Measurements from ENCODE around the gene TLE4. TPM values are rescaled to one million over a fixed set of nuclear protein-coding genes. Genes with fewer than 3 reads are reported as not detected.
"Not testable (repeated sequence)": the region's sequence is repeated elsewhere in the genome, so short reads cannot be mapped to it uniquely, and the experiment has no call there.

Gene TLE4
- total RNA-seq, 2 experiments from 2014 or later: 11.8 to 15.5 TPM

DNA sequence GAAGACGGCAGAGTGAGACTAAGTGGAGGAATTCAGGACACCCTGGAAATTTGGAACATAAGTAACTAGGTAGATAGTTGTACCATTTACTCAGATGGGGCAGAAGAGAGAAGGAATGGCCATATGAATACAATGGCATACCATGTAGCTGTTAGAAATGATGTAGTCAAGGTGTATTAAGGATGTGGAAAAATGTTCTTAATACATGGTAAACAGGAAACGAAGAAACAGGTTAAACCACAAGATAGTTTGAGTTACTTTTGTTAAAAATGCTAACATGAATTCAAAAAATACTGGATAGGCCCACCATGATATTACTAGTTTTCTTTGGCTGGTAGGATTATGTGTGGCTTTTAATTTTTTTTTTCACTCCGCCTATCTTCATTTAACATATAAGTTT lies 68.3 kb downstream of the TLE4 start:
- H3K27me3 Mint-ChIP-seq; POLR2A ChIA-PET; DNase-seq; intact Hi-C loops (cut with DNase I, micrococcal nuclease); H3K4me3 Mint-ChIP-seq; ATAC-seq: not testable (repeated sequence)
- Mint-ChIP-seq H3K9me3 (ENCODE audit: low read depth) (peaks cover 21% of the 10 kb centered on the region), H3K4me1 (peaks cover 44% of the 10 kb centered on the region), H3K36me3 (ENCODE audit: low read depth) (peaks cover 45% of the 10 kb centered on the region), H3K27ac (peak overlapping the region; percentile 17)
- CTCF ChIA-PET: interaction anchor here (0.7 to 1.6 kb wide), 2 partner anchors 13 to 73 kb away, joined by 4 to 7 read pairs; no protein-coding TSS in a partner anchor

DNA sequence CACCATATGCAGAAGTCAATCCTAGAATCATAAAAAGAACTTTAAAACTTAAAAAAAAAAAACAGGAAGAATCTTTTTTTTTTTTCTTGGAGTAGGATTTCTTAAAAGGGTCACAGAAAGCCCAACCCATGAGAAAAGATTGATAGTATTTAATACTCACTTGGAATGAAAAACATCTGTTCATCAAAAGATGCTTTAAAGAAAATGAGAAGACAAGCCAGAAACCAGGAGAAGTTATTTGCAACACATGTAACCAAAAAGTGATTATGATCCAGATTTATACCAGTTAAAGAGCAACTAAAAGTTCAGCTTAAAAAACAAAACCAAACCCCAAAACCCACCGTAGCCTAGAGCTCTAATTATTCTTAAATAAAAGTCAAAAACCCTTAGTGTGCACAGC lies 69.3 kb downstream of the TLE4 start:
- Mint-ChIP-seq H3K9me3 (ENCODE audit: low read depth) (peaks cover 21% of the 10 kb centered on the region), H3K4me1 (peaks cover 38% of the 10 kb centered on the region), H3K27ac (no peak overlapping the region), H3K36me3 (ENCODE audit: low read depth) (peaks cover 46% of the 10 kb centered on the region), H3K27me3 (no peaks in the 10 kb centered on the region), H3K4me3 (no peak overlapping the region)
- intact Hi-C loops (cut with DNase I, micrococcal nuclease): no loop called here
- ChIA-PET CTCF (interaction anchor here (0.6 to 1.6 kb wide), 3 partner anchors 24 to 561 kb away, joined by 3 to 7 read pairs (median 4); no protein-coding TSS in a partner anchor), POLR2A (no interaction called here)
- DNase-seq (no peak), ATAC-seq (no peak)

DNA sequence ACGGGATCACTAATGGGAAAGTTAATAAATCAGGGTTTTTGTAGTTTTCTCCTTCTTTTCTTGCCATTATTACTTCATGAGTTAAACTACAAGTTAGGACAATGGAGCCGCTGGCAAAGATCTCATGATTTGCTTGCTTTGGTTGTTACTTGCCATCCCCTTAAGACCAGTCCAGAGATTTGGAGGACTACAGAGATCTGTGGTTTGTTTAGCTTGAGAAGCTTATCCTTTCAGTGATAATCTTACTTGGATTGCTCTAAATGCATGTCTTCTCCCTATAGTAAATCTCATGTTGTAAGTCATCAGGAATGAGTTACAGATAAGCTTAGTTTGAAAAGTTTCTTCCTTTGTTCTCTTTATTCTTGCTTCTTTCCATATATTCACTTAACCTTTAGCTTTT lies 70.9 kb downstream of the TLE4 start:
- Mint-ChIP-seq H3K4me3 (no peak overlapping the region), H3K4me1 (peaks cover 27% of the 10 kb centered on the region), H3K27ac (no peak overlapping the region), H3K36me3 (ENCODE audit: low read depth) (peaks cover 36% of the 10 kb centered on the region), H3K27me3 (no peaks in the 10 kb centered on the region), H3K9me3 (ENCODE audit: low read depth) (peaks cover 21% of the 10 kb centered on the region)
- DNase-seq (no peak), ATAC-seq (no peak)
- POLR2A ChIA-PET: interaction anchor here (0.6 kb wide), 1 partner anchor 99 kb away, joined by 4 read pairs; no protein-coding TSS in a partner anchor
- intact Hi-C loops (cut with DNase I, micrococcal nuclease): no loop called here
- CTCF ChIA-PET: interaction anchor here (0.7 to 1.0 kb wide), 2 partner anchors 10 to 19 kb away, joined by 3 read pairs; no protein-coding TSS in a partner anchor

DNA sequence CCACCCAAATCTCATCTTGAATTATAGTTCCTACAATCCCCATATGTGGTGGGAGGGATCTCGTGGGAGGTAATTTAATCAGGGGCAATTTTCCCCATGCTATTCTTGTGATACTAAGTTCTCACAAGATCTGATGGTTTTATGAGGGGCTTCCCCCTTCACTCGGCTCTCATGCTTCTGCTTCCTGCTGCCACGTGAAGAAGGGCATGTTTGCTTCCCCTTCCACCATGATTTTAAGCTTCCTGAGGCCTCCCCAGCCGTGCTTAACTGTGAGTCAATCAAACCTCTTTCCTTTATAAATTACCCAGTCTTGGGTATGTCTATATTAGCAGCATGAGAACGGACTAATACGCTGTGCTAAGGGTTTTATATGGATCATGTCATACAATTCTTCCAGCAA lies 72.3 kb downstream of the TLE4 start:
- intact Hi-C loops (cut with DNase I, micrococcal nuclease): no loop called here
- H3K9me3 Mint-ChIP-seq (ENCODE audit: low read depth): peaks cover 16% of the 10 kb centered on the region
- H3K36me3 Mint-ChIP-seq (ENCODE audit: low read depth): peaks cover 28% of the 10 kb centered on the region
- ATAC-seq: no peak
- no peak for DNase-seq
- H3K27me3 Mint-ChIP-seq: no peaks in the 10 kb centered on the region
- no peak overlapping the region for H3K27ac Mint-ChIP-seq
- H3K4me1 Mint-ChIP-seq: peaks cover 18% of the 10 kb centered on the region
- ChIA-PET CTCF (no interaction called here), POLR2A (no interaction called here)
- H3K4me3 Mint-ChIP-seq: no peak overlapping the region

DNA sequence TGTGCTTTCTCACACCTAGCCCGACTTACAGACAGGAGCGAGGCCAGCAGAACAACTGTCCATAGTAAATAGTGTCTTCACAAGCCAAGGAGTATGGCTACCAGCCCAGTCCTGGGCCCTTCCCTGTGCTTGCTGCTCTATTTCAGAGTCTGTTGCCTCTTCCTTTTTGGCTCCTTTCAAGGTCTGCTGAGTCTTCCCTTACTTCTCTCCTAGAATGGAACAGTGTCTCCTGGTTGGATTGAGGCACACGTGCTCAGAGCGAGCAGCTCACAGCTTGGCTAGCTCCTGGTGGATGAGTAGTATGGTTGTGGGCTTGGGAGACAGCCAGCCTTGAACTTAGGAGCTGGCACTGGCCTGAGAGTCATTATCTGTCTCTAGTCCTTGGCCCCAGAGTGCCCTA lies 72.8 kb downstream of the TLE4 start:
- POLR2A ChIA-PET: no interaction called here
- DNase-seq: no peak
- no peak overlapping the region for H3K27ac Mint-ChIP-seq
- no peaks in the 10 kb centered on the region for H3K27me3 Mint-ChIP-seq
- peaks cover 15% of the 10 kb centered on the region for H3K4me1 Mint-ChIP-seq
- peaks cover 16% of the 10 kb centered on the region for H3K9me3 Mint-ChIP-seq (ENCODE audit: low read depth)
- H3K4me3 Mint-ChIP-seq: no peak overlapping the region
- ATAC-seq: no peak
- peaks cover 28% of the 10 kb centered on the region for H3K36me3 Mint-ChIP-seq (ENCODE audit: low read depth)
- CTCF ChIA-PET: no interaction called here
- intact Hi-C loops (cut with DNase I, micrococcal nuclease): no loop called here

DNA sequence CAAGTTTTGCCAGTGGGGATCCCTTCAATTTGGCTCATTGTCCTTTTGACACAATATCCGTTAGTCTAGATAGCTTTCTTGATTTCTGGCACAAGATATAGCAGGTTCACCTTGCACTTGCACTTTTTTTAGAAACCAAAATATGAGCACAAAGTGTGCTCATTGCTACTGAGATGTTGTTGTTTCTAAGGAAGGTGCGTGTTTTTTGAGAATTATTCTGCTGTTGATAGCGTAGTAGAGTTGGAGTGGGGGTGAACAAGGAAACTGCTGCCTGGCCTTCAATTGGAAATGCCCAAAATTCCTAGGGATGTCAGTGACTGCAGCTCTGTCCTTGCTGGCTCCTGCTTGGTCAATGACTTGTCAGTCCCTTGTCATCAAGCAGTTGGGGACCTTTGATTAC lies 73.3 kb downstream of the TLE4 start:
- no peak for ATAC-seq
- no peak for DNase-seq
- H3K27me3 Mint-ChIP-seq: no peaks in the 10 kb centered on the region
- CTCF ChIA-PET: no interaction called here
- POLR2A ChIA-PET: no interaction called here
- H3K27ac Mint-ChIP-seq: no peak overlapping the region
- peaks cover 10% of the 10 kb centered on the region for H3K4me1 Mint-ChIP-seq
- peaks cover 16% of the 10 kb centered on the region for H3K9me3 Mint-ChIP-seq (ENCODE audit: low read depth)
- no peak overlapping the region for H3K4me3 Mint-ChIP-seq
- intact Hi-C loops (cut with DNase I, micrococcal nuclease): no loop called here
- H3K36me3 Mint-ChIP-seq (ENCODE audit: low read depth): peaks cover 28% of the 10 kb centered on the region

DNA sequence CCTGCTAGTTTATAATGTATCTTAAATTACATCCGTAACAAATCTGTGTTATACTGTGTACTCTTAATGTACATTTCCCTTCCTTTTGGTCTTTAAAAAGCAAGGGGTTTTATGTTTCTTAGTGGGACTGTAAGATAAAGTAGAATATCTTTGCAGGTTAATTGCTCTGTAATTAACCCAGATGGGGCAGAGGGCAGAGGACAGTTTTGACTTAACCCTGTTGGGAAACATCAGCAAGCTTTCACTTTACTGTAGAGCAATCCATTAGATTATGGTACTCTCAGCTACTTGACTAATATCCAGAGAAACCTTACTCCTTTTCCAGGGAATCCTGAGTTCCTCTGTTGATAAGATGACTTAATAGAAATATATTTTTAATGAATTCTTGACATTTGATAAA lies 74.3 kb downstream of the TLE4 start:
- CTCF ChIA-PET: interaction anchor here (1.1 kb wide), 1 partner anchor 10 kb away, joined by 3 read pairs; no protein-coding TSS in a partner anchor
- H3K36me3 Mint-ChIP-seq (ENCODE audit: low read depth): peaks cover 28% of the 10 kb centered on the region
- DNase-seq (no peak), ATAC-seq (no peak)
- intact Hi-C loops (cut with DNase I, micrococcal nuclease): no loop called here
- POLR2A ChIA-PET: no interaction called here
- H3K4me3 Mint-ChIP-seq: no peak overlapping the region
- no peak overlapping the region for H3K27ac Mint-ChIP-seq
- peaks cover 7% of the 10 kb centered on the region for H3K4me1 Mint-ChIP-seq
- H3K27me3 Mint-ChIP-seq: no peaks in the 10 kb centered on the region
- peaks cover 16% of the 10 kb centered on the region for H3K9me3 Mint-ChIP-seq (ENCODE audit: low read depth)

DNA sequence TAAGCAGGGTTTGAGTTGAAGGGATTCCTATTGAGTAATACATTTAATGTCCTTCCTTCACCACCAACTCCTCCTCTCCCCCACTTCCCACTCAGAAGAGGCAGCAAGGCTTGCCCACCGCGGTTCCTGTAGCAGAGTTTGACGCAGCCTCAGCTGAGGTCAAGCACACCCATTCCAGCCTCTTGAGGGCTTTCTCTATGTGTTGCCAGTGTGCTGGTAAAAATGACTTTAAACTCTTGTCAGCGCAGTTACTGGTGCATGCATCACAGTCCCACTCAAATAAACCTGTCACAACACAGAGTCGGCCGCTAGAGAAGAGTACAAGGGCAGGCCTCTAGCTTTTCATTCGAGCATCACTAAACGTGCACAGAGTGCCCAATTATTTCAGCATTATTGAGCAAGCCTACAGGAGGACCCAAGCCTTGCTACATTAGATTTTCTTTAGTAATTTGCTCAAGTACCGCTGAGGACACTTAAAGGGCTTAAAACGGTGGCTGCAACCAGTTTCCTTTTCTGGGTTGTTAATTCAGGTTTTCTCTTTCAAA lies 79.6 kb downstream of the TLE4 start:
- ChIA-PET POLR2A (no interaction called here), CTCF (no interaction called here)
- no peak overlapping the region for H3K27ac Mint-ChIP-seq
- intact Hi-C loops (cut with DNase I, micrococcal nuclease): no loop called here
- no peak for ATAC-seq
- no peaks in the 10 kb centered on the region for H3K27me3 Mint-ChIP-seq
- no peak for DNase-seq
- H3K36me3 Mint-ChIP-seq (ENCODE audit: low read depth): peaks cover 9% of the 10 kb centered on the region
- no peaks in the 10 kb centered on the region for H3K9me3 Mint-ChIP-seq (ENCODE audit: low read depth)
- peaks cover 2% of the 10 kb centered on the region for H3K4me1 Mint-ChIP-seq
- H3K4me3 Mint-ChIP-seq: no peak overlapping the region

DNA sequence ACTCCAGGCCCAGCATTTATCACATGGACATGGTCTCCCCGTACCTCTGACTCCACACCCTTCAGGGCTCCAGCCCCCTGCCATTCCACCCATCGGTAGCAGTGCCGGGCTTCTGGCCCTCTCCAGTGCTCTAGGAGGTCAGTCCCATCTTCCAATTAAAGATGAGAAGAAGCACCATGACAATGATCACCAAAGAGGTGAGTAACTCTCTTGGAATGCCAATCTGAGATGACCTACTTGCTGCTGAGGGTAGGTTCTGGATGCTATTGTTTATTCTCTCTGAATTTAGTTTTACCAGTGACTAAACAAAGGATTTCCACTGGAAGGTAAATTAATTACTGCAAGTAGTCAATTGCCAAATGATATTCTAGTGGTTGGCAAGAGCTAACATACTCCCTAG lies 80.8 kb downstream of the TLE4 start:
- no peaks in the 10 kb centered on the region for H3K27me3 Mint-ChIP-seq

DNA sequence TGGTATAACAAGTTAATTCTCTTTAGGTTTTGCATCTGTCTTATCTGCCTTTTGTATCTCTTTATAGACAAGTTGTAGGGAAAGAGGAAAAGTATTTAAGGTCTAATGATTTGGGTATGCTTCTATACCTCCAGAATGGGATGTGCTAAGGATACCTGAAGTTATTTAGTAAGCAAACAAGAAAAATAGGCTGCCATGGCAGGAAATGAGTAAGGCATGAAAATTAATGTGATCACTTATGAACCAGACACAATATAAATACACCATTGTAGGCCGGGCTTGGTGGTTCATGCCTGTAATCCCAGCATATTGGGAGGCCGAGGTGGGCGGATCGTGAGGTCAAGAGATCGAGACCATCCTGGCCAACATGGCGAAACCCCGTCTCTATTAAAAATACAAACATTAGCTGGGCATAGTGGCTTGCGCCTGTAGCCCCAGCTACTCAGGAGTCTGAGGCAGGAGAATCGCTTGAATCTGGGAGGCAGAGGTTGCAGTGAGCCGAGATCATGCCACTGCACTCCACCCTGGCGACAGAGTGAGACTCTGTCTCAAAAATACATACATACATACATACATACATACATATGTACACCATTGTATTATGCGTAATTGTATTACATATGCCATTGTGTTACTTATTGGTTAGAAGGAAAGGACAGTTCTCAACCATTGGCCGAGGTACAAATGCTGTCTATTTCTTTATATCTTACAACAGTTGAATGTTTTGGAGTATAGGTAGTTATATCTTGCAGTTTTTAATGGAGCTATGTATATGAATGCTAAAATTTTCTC lies 83.0 kb downstream of the TLE4 start:
- POLR2A ChIA-PET; CTCF ChIA-PET; H3K4me3 Mint-ChIP-seq; ATAC-seq; H3K9me3 Mint-ChIP-seq (ENCODE audit: low read depth); H3K27ac Mint-ChIP-seq; intact Hi-C loops (cut with DNase I, micrococcal nuclease); H3K27me3 Mint-ChIP-seq; DNase-seq: not testable (repeated sequence)
- Mint-ChIP-seq H3K36me3 (ENCODE audit: low read depth) (peaks cover 17% of the 10 kb centered on the region), H3K4me1 (peaks cover 12% of the 10 kb centered on the region)

More for the DNA sequence above, 80.8 kb downstream of the TLE4 start:
- CTCF ChIA-PET: no interaction called here
- H3K36me3 Mint-ChIP-seq (ENCODE audit: low read depth): peaks cover 12% of the 10 kb centered on the region
- ATAC-seq (no peak), DNase-seq (no peak)
- H3K9me3 Mint-ChIP-seq (ENCODE audit: low read depth): no peaks in the 10 kb centered on the region
- no peak overlapping the region for H3K27ac Mint-ChIP-seq
- no peak overlapping the region for H3K4me3 Mint-ChIP-seq
- POLR2A ChIA-PET: no interaction called here
- peaks cover 2% of the 10 kb centered on the region for H3K4me1 Mint-ChIP-seq
- intact Hi-C loops (cut with DNase I, micrococcal nuclease): no loop called here

DNA sequence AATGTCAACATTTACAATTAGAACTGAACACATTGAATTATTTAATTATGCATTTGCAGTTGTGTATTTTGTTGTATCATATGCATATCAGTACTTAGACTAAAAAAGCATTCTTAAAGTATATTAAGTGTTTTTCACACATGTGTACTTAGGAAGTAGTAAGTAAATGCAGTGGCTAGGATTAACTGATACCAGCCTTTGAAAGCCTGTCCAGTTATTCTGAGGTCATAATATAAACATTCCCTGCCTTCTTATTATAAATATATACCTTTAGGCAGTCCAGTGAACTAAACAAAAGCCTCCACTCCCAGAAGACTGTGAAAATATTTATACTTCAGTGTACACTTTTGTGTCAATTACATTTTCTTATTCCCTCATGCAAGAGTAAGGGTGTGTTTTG lies 83.8 kb downstream of the TLE4 start:
- no peak overlapping the region for H3K27ac Mint-ChIP-seq
- ChIA-PET CTCF (no interaction called here), POLR2A (no interaction called here)
- H3K4me1 Mint-ChIP-seq: peaks cover 10% of the 10 kb centered on the region
- no peaks in the 10 kb centered on the region for H3K27me3 Mint-ChIP-seq
- intact Hi-C loops (cut with DNase I, micrococcal nuclease): no loop called here
- no peak overlapping the region for H3K4me3 Mint-ChIP-seq
- ATAC-seq (no peak), DNase-seq (no peak)
- H3K9me3 Mint-ChIP-seq (ENCODE audit: low read depth): no peaks in the 10 kb centered on the region
- peaks cover 17% of the 10 kb centered on the region for H3K36me3 Mint-ChIP-seq (ENCODE audit: low read depth)

DNA sequence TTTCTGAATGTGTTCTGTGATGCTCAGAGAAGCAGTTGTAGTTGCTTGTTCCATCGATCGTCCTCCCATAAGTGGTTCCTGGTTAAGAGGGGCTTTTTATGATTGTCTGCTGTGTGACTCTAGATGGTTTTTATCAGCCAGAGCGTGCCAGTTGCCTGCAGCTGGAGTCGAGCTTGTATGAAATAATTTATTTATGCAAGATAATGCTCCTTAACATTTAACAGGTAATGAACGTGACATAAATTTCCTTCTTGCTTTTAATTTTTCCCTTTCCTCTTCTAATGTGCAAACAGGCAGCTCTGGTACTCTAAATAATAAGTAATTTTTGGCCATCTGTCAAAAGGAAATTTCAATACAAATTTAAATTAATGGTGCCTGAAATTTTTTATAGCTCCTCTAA lies 84.4 kb downstream of the TLE4 start:
- Mint-ChIP-seq H3K4me3 (no peak overlapping the region), H3K27ac (no peak overlapping the region), H3K9me3 (ENCODE audit: low read depth) (no peaks in the 10 kb centered on the region), H3K27me3 (no peaks in the 10 kb centered on the region), H3K36me3 (ENCODE audit: low read depth) (peaks cover 17% of the 10 kb centered on the region), H3K4me1 (peaks cover 13% of the 10 kb centered on the region)
- CTCF ChIA-PET: interaction anchor here (0.5 kb wide), 1 partner anchor 1335 kb away, joined by 3 read pairs; no protein-coding TSS in a partner anchor
- intact Hi-C loops (cut with DNase I, micrococcal nuclease): no loop called here
- POLR2A ChIA-PET: no interaction called here
- DNase-seq (no peak), ATAC-seq (no peak)

All from activated CD4-positive, alpha-beta T cell treated with anti-CD3 and anti-CD28 coated beads for 36 hours (primary cell).